HT-29 (cell line): ENCODE measurements around the gene SYP. TPM values are rescaled to one million over a fixed set of nuclear protein-coding genes. Genes with fewer than 3 reads are reported as not detected.
"Not testable (repeated sequence)": the region's sequence is repeated elsewhere in the genome, so short reads cannot be mapped to it uniquely, and the experiment has no call there.

Source experiments
- DNase-seq: peaks from one replicate; pipeline ENCODE4 v3.0.0-alpha.2; 2015; ENCODE audit warnings: low spot score
- total RNA-seq: library from RNA; depleted of rRNA; stranded (reverse); fragments of >200 nt; shearing (Covaris generic); gene quantifications from 2 replicates; pipeline ENCODE4 v1.2.3, GENCODE V29; 2014

The SYP gene
- total RNA-seq, 1 experiment from 2014 or later = 0.61 TPM

DNA sequence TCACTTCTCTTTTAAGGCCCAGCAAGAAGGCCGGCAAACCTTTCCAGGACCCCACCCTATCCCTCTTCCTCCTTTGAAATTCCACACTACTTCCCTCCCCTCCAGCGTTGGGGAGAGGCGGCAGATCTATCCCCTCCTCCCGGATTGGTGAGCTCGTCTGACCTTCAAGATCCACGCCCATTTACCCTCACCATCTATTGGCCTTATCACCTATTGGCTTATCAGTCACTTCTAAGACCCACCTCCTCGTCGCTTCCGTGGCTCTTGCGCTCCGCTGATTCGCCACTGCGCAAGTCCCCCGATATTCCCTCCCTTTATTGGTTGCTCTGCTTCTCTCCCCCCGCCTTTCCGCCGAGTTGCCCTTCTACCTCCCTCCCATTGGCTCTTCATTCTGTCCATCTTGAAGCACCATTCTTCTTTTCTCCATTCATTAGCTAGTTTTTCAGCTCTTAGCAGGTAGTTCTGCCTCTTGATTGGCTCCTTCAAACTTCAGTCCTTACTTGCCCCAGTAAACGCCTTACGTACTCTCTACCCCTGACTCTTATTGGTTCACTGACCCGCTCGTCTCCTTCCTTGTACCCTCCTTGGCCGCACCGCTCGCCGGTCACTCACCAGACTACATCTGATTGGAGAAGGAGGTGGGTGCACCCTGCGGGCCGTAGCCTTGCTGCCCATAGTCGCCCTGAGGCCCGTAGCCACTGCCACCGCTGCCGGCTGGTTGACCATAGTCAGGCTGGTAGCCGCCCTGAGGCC, 9.0 kb downstream of the SYP start:
- DNase-seq = peak; percentile 93

- no peak for DNase-seq
Observed at GRCh38 chrX:49189606-49190005, 10.4 kb downstream of the SYP start.

DNA sequence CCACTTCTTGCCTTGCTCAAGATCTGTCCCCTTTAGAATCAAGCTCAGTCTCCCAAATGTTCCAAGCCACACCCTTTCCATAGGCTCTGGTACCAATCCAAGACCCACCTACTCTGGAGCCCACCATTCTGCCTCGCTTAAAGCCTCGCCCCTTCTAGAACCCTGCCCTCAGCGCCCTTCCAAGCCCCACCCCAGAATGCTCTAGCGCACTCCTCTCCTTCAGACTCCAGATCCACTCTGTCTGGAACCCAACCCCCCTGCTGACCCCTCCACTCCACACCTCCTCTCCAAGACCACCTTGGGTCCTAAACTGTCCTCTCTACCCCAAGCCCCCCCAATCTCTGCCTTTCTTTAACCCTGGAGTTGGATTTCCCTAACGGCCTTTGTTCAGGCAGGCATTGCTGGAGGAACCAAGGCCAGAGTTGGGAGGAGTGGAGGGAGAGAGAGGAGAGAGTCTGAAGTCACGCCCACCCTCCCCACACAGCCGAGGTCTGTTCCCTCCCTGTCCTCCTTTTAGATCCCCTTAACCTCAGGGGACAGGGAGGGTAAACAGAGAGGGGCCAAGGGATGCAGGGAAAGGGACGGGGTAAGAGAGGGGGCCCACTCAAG, 11.4 kb downstream of the SYP start:
- DNase-seq = no peak

DNA sequence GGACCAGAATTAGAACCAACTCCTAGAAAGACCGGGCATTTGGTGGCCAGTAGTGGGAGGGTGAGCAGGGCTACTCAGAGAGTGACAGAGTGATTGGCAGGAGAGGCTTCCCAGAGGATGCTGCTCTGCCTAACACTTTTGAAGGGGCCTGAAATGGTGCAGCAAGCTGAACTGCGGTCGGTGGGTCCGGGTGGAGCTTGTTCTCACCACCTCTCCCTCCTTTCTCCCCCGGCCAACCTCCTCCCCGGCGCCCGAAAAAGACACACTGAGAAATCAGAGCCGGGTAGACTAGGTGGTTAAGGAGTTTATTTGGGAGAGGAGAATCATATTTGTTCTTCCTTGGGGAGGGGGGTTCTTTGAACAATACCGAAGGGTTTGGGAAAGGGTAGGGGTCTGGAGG, 12.5 kb downstream of the SYP start:
- DNase-seq = no peak

GRCh38 chrX:49187028-49187394, 13.0 kb downstream of the SYP start:
- DNase-seq = no peak

DNA sequence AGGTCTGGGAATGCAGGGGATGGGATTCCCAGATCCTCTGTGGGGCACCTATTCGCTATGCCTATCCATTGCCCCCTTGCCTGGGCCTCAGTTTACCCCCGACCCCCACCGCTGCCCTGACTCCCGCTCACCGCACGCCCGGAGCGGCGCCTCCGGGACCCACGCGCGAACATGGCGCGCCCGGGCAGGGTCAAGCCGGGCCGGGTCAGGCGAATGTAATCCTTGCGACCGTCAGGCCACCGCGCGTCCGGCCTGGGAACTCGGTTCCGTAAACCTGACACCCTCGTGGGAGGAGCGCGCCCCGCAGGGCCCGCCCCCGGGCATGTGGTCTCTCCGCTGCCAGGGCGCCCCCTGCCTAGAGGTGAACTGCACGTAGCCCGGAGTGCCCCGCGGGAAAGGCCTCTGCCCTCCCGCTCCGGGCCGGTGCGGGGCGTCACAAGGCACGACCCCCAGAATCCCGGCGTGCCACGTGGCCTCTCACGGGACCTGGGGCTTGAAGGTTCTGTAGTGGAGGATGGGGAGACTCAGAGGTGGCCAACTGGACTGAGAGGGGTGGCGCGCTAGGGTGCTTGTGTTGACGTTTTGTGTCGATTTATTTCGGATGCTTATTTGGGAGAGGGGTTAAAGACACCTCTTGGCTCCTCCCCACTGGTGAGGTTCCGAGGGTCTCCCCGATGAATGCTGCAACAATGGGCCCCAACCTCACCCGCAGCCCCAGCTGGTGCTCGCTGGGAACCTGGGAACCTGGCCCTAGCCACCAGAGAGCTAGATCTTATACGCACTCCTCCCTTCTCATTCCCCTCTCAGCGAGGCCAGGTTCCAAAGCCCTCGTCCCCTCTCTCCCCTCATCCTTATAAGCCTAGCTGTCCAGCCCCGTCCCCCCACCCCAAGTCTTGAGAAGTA, 13.6 kb downstream of the SYP start, which contains the start of gene PRICKLE3:
PRICKLE3 (minus strand) TSS at position 249 of the 903 bp plus-strand sequence; CDS start at position 173, 76 bp downstream.
- DNase-seq = peak; percentile 74

GRCh38 chrX:49184294-49185281, 15.4 kb downstream of the SYP start:
- peak; percentile 94 for DNase-seq

- no peak for DNase-seq
Observed at GRCh38 chrX:49183701-49184281, 16.2 kb downstream of the SYP start.

GRCh38 chrX:49179358-49179757, 20.6 kb downstream of the SYP start:
- no peak for DNase-seq

DNA sequence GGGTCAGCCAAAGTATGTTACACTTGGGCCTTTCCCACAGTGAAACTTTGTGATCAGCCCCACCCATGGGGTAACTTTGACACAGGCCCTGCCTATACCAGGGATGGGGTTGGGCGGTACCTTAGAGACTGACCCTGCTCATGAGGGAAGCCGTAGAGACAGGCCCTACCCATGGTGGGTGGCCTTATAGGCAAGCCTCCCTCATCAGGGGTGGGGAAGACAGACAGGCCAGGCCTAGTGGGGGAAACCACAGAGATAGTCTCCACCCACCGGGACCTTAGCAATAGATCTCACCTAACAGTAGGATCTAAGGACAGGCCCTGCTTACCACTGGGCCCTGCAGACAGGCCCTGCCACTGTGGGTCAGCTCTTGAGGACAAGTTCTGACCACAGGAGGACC, 21.5 kb downstream of the SYP start:
- DNase-seq = no peak

GRCh38 chrX:49177873-49178480, 22.0 kb downstream of the SYP start:
- no peak for DNase-seq

DNA sequence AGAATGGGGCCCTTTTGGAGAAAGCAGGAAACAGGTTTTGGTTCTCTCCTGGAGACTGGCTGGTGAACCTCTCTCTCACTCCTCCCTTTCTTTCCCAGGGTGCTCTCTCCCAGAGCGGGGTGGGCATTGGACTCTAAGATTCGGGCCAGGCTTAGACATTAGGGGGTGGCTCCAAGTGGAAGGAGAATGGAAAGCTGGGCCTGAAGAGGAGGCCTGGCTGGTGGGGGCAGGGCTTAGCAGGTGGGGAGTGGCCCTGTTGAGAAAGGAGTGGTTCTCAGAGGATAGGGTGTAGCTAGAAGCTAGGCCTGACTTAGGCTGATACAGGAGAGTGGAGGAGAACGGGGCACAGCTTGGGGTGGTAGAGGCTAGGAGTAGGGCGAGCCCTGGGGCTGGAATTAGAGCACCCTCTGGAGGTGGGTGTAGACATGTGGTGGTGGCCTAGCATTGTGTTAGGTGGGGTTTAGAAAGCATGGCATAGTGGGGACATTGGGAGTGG, 22.6 kb downstream of the SYP start:
- no peak for DNase-seq

GRCh38 chrX:49176421-49177326, 23.3 kb downstream of the SYP start:
- DNase-seq = no peak

- DNase-seq = no peak
Observed at GRCh38 chrX:49175435-49176274, 24.3 kb downstream of the SYP start.

DNA sequence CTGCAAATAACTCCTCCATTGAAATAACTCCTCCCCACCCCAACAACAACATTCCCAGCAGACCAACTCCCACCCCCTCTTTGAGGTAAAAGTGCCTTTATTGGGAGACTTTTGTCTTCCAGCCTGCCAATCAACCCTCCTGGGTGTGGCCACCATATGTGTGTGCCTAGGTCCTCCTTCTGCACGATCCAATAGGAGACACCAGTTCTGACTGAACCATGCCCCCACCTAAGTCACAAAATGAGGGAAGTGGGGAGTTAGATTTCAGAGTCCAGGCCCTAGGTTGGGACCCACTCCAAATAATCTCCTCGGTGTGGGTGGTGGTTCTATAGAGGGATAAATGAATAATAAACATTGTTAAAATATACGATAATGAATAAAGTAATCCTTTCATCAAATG, 25.3 kb downstream of the SYP start:
- no peak for DNase-seq

DNA sequence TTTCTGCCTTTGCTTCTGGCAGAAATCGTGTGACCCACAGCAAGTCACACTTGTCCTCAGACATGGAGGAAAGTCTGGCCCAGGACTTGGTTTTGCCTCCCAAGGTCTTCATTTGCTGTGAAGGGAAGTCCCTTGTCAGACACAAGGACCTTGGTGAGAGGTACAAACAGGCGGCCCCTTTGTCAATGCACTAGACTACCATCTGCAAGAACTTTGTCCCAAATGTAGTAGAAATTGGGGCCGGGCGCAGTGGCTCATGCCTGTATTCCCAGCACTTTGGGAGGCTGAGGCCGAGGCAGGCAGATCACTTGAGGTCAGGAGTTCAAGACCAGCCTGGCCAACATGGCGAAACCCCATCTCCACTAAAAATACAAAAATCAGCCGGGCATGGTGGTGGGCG, 26.4 kb downstream of the SYP start:
- DNase-seq = not testable (repeated sequence)

DNA sequence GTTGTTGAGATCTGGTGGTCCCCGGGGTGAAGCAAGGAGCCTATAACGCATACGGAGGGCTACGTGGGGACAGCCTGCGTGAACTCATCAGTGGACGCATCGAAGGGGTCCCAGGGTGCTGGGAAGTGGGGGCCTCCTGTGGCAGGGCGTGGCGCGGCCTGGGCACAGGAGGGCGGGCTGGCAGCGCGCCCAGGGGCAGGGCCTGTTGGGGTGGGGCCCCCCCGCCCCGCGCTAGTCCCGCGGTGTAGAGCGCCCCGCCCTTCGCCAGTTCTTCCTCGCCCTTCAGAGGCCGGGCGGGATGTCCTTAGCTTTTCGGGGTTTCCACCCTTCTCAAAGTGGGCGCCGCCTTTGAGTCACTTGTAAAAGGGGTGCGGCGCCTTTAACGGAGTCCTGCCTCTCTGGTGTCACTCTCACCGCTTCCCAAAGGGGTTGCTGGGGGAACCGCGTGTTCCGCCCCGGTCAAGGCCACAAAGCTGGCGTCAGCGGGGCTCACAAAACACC, 27.7 kb downstream of the SYP start:
- peak; percentile 49 for DNase-seq

DNA sequence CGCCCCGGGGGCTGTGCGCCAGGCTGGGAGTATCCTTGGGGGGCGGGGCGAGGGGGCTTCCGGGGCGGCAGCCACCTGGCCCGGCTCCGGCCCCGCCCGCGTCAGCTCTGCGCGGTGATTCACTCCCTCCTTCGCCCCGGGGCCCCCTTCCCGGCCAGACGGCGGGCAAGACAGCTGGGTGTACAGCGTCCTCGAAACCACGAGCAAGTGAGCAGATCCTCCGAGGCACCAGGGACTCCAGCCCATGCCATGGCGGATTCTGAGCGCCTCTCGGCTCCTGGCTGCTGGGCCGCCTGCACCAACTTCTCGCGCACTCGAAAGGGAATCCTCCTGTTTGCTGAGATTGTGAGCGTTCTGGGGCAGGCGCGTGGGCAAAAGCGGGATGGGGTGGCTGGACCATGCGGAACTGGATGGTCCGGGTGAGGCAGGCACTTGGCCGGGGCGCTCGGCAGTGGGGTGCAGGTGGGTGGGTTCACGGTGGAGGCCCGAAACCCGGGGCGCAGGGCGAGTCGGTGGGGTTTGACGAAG, 28.2 kb downstream of the SYP start, which contains the start of gene PLP2:
PLP2 (plus strand) TSS at position 147 of the 528 bp plus-strand sequence; CDS start at position 250, 103 bp downstream.
- DNase-seq = no peak
